8988T (cell line): ENCODE results near the gene CEP44.
"Not testable (repeated sequence)": the region's sequence is repeated elsewhere in the genome, so short reads cannot be mapped to it uniquely, and the experiment has no call there.

ENCODE experiments used
- DNase-seq: peaks from one replicate; pipeline ENCODE4 v3.0.0; 2011

CEP44 gene

DNA sequence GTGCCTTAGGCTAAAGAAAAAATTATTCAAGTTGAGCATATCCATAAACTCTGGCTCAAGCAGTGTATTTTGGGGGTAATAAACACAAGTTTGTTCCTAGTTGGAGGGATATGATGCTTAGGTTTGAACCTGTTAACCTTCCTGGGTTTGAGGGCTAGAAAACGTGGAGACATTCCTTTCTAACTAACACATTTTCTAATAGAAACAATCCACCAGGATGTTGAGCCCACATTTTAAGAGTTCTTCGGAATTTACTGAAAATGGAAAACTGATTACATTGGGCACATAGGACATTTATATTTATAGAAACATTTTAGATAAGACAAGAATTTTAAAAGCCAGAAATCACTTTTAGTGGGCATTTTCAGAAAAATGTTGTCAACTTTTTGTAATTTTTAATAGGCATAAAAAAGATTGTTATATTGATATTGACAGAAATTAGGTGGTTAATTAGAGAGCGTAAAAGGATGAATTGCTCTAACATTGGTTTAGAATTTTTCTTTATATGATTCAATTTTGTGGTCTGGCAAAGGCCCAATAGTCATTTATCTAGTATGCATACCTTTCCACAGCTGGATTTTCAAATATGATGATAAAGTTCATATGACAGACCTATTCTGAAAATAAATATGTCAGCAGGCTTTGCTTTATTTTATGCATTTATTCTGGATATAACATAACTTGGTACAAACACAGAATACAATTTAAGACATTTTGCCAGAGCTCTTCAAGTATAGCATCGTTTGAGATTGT, 49.2 kb downstream of the CEP44 start:
- DNase-seq, result no peak

DNA sequence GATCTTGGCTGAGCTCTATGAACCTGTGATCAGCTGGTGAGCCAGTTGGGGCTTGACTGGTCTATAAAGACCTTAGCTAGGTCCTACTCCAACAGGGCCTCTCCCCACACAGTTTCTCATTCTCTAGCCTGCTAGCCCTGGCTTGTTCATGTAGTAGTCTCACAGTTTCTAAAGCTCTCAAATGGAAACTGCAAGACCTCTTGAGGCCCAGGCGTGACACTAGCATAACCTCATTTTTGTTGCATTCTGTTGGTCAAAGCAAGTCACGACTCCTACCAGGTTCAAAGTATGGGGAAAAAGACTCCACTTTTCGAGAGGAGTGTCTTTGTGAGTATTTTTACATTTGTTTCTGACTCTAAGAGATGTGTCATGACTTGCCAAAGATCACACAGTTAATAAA, 50.9 kb downstream of the CEP44 start:
- DNase-seq, result no peak

DNA sequence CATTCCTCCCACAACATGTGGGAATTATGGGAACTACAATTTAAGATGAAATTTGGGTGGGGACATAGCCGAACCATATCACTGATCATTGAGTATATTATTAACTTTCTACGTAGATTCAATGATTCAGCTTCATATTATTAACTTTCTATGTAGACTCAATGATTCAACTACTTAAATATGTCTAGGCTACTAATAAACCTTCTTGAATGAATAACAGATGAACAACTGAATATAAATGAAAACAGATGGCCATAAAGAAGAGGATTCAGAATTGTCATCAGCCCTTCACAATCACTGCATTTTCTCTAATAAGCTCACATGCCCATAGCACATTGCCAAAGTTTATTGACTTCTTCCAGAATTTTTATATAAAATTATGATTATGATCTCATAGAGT, 57.0 kb downstream of the CEP44 start:
- DNase-seq, result no peak

DNA sequence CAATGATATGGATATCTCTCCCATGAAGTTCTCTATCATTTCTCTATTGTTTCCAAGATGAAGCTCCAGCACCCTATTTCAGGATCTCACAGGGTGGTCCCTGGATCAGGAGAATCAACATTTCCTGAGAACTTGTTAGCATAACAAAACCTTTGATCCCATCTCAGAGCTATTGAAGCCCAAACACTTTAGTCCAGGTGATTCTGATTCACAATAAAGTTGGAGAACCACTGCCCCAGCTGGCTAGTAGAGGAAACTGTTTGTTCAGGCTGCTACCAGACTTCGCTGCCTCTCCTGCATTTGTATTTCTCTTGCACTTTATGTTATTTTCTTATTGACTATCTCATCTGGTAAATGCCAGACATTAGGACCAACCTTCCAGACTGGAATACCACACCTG, 65.4 kb downstream of the CEP44 start:
- no peak for DNase-seq

DNA sequence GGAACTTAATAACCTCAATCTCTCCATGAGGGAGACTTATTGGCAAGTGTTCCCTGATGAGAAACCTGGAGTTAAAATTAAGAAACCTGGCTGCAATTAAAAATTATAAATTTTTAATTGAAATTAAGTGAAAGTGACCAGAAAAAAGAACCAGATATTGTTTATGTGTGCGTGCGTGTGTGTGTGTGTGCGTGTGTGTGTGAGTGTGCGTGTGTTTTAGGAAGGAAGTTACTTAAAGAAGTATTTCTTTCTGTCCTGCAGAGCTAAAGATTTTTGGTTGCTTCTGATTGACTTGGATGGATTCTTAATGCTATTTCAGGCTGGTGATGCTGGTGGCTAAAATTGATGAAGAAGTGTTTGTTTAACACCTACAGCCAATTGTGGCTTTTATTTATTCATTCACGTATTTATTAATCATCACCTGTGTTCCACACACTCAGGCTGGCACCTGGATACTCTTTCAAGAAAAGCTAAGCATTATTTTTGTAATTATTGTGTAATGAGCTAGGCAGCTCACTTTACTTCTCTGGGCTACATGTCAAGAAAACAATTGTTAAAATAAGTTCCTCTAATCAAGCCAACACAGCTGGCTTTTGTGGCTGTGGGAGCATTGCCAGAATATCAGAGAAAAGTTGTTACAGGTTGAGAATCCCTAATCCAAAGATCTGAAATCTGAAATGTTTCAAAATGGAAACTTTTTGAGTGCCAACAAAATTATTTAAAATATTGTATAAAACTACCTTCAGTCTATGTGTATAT, 68.5 kb downstream of the CEP44 start:
- DNase-seq, result no peak

DNA sequence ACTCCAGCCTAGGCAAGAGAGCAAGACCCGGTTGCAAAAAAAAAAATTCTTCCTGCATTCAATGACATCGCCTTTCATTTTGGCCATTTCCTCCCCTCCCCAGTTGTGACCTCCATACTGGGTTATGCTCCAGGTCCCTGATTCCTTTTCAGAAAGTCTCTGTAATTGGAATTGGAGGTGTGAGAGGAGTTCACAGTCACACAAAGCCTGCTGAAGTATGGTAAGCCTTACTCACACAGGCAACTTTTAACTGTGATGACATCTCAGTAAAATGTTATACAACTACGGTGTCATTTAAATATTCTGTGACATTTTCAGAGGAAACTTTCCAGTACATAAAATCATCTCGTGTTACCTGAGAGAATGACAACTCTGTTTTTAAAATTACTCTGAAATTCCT, 73.6 kb downstream of the CEP44 start:
- no peak for DNase-seq

DNA sequence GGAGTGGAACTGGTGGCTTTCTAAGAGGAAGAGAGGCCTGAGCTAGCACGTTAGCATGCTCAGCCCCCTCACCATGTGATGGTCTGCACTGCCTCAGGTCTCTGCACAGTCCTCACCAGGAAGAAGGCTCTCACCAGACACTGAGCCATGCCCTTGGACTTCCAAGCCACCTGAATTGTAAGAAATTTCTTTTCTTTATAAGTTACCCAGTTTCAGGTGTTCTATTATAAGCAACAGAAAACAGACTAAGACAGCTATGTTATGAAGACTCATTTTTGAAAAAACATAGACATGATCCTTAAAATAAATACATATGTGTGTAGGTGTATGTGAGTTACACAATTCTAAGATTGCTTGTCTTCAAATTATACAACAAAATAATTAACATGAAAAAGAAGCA, 74.7 kb downstream of the CEP44 start:
- DNase-seq, result no peak

DNA sequence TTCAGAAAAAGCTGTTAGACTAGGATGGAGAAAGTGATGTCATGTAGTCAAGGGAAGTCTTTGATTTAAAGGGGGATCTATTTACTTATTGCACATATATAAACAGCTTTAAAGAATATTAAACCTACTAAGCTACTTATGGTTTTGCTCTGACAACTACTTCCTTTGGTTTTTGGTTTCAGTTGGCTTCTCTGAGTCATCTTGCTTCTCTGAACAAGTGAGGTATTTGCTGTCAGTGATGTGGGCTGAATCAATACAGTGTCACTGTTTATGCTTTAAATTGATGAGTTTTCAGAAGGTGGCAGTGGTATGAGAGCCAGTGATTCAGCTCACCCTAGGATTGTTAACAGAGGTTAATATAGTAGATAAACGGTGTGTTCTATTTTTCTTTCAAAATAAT, 75.1 kb downstream of the CEP44 start:
- no peak for DNase-seq

DNA sequence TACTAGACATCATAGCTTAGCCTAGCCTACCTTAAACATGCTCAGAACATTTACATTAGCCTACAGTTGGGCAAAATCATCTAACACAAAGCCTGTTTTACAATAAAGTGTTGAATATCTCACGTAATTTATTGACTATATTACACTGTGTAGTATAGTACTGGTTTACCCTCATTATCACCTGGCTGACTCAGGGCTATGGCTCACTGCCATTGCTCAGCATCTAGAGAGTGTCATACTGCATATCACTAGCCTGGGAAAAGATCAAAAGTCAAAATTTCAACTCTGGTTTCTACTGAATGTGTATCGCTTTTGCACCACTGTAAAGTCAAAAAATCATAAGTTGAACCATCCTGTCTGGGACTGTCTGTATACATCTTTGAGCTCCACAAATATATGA, 78.6 kb downstream of the CEP44 start:
- no peak for DNase-seq

DNA sequence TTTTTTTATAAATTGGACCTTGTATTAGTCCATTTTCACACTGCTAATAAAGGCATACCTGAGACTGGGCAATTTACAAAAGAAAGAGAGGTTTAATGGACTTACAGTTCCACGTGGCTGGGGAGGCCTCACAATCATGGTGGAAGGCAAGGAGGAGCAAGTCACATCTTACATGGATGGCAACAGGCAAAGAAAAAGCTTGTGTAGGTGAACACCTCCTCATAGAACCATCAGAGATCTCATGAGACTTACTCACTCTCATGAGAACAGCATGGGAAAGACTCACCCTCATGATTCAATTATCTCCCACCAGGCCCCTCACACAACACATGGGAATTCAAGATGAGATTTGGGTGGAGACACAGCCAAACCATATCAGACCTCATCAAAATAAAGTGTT, 80.1 kb downstream of the CEP44 start:
- not testable (repeated sequence) for DNase-seq

DNA sequence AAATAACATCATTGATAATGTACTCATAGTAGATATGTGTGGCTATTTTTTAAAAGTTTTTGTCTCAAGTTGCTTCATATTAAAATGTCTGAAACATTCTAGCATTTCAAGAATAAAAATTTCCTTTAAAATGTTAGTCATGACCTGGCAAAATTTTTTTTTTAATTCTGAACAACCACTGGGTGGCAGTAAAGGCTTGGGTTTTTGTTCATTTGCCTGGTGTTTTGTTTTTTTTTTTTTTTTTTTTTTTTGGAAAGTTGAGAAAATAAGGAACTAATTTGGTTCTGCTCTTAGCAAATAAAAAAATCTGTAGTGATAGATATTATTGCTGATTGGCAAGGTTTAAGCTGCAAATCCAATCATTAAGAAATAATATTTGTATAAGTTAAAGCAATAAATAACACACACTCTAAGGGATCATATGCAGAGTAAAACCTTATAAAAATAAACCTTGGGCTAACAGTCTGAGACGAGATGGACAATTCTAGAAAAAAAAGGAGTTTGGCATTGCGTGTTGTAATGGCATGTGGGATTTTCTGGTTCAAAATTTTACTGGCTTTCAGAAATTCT, 81.4 kb downstream of the CEP44 start:
- DNase-seq, result no peak

DNA sequence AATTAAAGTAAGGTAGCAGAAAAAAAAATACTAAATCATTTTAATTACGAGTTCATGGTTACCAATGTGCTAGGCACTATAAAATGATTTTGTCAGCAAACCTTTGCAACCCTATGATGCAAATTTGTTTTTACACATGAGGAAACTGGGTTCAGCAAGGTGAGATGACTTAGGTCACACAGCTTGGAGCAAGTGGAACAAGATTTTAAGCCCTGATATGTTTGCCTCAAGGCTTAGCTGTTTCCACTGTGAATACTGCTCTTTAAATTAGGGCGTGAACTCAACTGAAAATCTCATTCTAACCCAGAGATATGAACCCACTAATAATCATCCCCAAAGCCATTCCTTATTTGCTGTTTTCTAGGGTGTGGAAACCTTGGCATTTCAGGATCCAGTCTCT, 86.3 kb downstream of the CEP44 start:
- no peak for DNase-seq

DNA sequence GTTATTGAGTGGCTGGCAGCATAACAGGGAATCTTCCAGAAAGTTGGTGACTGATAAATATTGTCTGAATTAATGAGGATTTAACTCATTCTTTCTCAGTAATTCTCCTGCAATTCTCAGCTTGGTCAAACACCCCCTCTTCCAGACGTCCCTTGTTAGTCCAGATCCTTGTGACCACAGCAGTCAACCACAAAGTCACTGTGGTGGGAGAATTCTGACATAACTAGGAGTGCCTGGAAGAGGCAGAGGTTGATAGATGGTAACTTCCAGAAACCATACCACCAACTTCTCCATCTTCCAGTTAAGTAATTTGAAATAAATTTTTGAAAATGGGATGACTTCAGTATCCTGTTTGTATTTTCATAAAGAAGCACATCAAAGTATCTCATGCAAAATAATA, 90.1 kb downstream of the CEP44 start:
- DNase-seq, result no peak

DNA sequence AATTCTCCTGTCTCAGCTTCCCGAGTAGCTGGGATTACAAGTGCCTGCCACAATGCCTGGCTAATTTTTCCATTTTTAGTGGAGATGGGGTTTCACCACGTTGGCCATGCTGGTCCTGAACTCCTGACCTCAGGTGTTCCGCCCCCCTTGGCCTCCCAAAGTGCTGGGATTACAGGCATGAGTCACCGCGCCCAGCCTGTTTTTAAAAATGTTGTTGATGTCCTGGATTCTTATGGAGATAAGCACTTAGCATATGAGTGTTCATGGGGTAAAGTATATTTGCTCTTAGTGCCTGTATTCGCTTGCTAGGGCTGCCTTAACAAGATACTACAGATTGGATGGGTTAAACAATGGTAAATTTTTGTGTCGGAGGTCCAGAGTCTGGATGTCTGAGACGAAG, 91.7 kb downstream of the CEP44 start:
- no peak for DNase-seq

DNA sequence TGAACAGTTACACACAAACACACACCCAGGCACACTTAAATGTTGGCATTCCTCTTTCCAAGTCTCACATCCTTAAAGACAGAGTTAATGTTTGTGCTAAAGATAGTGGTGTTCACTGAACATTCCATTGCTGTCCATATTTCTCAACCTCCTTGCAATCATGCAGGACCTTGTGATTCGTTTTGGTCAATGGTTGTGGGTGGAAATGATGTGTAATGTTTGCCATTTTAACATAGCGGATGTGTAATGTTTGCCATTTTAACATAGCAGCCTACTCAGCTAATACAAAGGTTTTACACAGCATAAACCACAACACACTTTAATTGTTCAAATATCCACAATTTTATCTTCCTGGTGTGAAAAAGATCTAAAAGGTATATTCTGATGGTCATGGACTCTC, 93.9 kb downstream of the CEP44 start:
- no peak for DNase-seq

DNA sequence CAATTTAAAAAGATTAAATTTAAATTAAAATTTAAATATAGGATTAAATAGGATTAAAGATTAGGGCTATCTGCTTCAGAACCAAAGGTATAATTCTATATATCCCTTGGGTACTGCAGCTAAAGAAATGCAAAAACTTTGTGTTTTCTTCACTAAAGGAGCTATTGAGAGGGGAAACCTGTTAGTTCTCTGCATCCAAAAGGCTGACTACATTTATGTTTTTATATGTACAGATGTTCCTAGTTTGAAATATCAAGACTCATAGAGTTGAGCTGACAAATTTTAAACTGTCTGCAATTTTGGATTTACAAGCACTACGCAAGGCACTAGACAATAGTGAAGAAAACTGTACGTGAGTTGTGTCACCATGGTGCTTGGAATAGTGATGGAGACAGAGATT, 95.2 kb downstream of the CEP44 start:
- DNase-seq, result no peak

DNA sequence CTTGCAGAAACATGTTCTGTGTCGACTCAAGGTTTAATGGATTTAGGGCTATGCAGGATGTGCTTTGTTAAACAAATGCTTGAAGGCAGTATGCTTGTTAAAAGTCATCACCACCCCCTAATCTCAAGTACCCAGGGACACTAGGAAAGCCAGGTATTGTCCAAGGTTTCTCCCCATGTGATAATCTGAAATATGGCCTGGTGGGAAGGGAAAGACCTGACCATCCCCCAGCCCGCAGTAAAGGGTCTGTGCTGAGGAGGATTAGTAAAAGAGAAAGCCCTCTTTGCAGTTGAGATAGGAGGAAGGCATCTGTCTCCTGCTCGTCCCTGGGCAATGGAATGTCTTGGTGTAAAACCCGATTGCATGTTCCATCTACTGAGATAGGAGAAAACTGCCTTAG, 96.5 kb downstream of the CEP44 start:
- not testable (repeated sequence) for DNase-seq

DNA sequence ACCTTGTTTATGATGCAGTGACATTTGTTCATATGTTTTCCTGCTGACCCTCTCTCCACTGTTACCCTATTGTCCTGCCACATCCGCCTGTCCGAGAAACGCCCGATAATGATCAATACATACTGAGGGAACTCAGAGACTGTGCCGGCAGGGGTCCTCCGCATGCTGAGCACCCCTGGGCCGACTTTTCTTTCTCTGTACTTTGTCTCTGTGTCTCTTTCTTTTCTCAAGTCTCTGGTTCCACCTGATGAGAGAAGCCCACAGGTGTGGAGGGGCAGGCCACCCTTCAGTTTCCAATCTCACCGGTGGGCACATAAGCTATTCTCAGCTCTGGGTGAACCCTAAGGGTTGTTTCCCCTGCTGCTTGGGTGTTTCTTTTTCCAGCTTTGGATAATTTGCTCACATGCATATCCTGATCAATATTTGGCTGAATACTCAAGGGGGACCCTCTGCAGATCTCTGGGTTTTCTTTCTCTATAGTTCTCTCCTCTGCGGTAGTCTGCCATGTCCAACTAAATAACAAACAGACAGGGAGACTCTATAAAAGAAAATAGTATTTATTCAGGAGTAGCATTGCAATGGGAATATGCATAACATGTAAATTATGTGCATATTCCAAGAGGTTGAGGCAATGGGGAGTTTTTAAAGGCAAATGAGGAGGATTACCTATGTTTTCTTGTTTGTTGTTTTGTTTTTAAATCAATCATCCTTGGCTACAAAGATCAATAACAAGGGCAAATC, 97.2 kb downstream of the CEP44 start:
- DNase-seq, result no peak

DNA sequence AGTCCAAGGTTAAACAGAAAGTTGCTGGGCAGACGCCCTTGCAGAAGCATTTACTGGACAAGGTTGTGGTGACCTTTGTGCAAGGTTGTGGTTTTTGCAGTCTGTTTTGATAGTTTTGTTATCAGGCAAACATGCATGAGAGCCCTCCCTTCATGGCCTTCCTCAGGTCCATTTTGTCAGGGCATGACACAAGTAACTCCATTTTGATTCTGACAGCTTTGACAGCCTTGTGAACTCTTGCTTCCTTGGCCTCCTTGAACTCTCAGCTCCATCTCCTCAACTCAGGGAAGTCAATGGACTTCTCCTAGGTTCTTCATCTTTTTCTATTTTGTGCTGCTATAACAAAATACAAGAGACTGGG, 97.7 kb downstream of the CEP44 start:
- no peak for DNase-seq
